ENCODE data around the gene WNT11. TPM values are rescaled to one million over a fixed set of nuclear protein-coding genes. Genes with fewer than 3 reads are reported as not detected.

Gene WNT11
- total RNA-seq, 1 donor from 2014 or later = 5.7 TPM

GRCh38 chr11:76184551-76184993, 21.7 kb downstream of the WNT11 start:
- no peak for DNase-seq (ENCODE audit: low spot score in 2 of 2)
- no peak for FAIRE-seq

- no peak for FAIRE-seq
- DNase-seq (ENCODE audit: low spot score in 2 of 2) = no peak
Measured at GRCh38 chr11:76181371-76181770, 24.9 kb downstream of the WNT11 start.

GRCh38 chr11:76179147-76179546, 27.2 kb downstream of the WNT11 start:
- FAIRE-seq (no peak), DNase-seq (ENCODE audit: low spot score in 2 of 2) (no peak)

DNA sequence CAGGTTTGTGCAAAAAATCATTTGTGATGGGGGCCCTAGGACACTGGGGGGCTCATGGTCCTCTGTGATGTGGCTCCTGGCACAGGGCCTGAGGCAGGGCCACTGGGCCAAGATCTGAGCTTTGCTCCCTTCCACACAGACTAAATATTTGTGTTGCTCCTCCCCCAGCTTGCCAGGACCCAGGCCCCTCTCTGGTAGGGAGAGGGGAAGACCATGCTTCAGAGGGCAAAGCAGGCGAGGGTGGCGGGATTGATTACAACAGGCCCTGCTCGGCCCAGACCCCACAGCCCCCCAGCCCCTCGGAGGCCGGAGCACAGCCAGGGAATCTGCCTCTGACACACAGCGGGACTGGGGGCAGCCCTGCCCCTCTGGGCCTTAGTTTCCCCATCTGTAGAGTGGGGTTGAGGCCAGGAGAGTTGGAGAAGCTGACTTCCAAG, 29.0 kb downstream of the WNT11 start:
- DNase-seq (ENCODE audit: low spot score in 2 of 2) (no peak), FAIRE-seq (no peak)

- no peak for DNase-seq (ENCODE audit: low spot score in 2 of 2)
- no peak for FAIRE-seq
Measured at GRCh38 chr11:76176463-76176862, 29.8 kb downstream of the WNT11 start.

GRCh38 chr11:76175783-76176182, 30.5 kb downstream of the WNT11 start:
- DNase-seq (ENCODE audit: low spot score in 2 of 2) (no peak), FAIRE-seq (no peak)

DNA sequence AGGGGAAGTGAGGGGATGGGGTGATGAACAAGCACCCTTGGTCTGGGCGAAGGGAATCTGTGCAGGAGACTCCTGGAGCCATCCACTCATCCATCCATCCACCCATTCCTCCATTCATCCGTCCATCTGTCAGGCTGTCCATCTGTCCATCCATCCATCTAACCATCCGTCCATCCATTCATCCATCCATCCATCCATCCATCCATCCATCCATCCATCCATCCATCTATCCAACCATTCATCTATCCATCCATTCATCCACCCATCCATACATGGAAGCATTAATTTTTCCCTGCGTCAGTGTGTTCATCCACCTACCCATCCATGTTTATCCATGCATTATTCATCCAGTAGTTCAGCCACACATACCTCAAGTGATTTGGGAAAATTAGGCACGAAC, 32.0 kb downstream of the WNT11 start:
- FAIRE-seq (no peak), DNase-seq (ENCODE audit: low spot score in 2 of 2) (no peak)

DNA sequence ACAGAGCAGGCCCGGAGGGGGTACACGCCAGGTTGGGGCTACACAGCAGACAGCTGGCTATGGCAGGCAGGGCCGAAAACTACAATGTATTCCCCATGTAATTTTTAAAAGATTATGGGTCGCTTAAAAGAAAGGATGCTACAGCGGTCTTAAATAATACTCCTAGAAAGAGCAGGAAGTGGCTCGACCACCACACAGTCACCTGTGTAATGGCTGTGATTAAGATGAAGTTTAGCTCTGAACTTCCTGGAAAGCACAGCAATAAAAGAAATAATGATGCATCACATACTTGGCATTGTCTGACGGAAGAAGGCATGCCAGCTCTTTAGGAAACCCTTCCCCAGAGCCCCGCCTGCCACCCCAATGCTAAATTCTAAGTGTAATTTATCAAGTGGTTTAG, 32.6 kb downstream of the WNT11 start:
- DNase-seq (ENCODE audit: low spot score in 2 of 2) (no peak), FAIRE-seq (no peak)

DNA sequence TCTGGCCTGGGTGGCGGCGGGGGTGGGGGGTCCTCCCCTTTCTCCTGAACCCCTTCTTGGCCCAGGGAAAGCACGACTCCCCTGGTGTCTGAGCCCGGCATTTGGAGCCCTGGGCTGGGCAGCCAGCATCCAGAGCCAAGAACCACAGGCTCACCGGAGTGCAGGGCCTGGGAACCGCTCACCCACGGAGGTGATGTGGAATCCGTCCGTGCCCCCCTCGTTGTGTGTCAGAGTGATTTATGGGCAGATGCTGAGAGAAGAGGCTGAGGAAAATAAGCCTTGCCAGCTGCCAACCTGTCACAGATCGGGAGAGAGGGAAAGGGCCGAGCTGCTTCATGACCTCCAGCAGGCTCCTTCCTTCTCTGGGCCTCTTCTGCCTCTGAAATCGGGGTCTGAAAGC, 33.7 kb downstream of the WNT11 start:
- DNase-seq (ENCODE audit: low spot score in 2 of 2) (no peak), FAIRE-seq (no peak)

DNA sequence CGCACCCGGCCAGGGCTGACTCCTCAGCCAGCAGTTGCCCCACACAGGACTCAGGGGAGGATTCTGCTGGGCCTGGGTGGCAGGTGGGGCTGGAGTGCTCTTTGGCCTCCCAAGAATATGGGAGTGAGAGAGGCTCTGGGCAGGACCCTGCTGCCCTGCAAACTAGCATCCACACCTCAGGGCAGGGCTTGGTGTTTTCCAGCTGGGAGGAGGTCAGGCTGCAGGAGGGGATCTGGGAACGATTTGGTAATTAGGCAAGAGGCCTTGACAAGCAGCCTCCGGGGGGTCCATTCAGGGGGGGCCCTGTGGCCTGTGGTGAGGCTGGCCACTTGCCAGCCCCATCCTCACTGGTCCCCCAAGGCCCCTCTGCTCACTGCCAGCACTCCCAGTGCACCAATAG, 35.8 kb downstream of the WNT11 start:
- FAIRE-seq = no peak
- no peak for DNase-seq (ENCODE audit: low spot score in 2 of 2)

DNA sequence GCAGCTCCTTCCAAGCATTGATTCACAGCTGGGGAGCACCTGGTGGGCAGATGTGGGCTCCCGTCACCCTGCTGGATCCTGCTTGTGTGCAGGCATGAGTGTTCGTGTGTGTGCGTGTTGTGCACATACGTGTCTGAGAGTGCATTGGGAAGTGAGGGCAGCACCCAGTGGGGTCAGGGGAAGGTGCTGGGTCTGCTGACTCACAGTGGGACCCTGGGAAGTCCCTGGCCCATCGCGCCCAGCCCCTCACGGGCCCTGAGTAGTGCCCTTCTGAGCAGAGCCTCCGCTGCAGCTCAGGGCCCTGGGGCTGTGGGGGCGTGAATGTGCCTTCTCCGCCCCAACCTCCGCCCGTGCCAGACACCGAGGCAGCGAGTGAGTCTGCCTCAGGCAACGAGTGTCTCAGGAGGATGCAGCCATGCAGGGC, 36.8 kb downstream of the WNT11 start:
- FAIRE-seq (no peak), DNase-seq (ENCODE audit: low spot score in 2 of 2) (no peak)

DNA sequence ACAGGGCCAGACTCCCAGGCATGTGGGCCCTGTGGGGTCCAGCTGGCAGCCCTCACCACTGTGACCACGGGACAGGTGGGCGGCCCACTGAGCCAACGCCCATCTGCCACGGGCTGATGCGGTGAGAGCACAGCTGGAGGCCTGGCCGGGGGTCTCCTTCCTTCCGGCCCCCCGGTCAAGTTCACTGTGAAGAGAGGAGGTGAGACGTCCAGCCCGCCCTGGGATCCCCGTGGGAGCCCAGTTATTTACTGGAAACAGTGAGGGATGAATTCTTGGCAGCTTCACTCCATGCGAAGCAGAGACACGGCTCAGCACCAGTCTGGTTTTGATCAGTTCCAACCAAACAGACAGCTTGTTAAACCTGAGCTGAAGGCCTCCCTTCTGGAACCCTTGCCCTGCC, 38.7 kb downstream of the WNT11 start:
- no peak for DNase-seq (ENCODE audit: low spot score in 2 of 2)
- FAIRE-seq = no peak

GRCh38 chr11:76166314-76166713, 40.0 kb downstream of the WNT11 start:
- no peak for DNase-seq (ENCODE audit: low spot score in 2 of 2)
- no peak for FAIRE-seq

DNA sequence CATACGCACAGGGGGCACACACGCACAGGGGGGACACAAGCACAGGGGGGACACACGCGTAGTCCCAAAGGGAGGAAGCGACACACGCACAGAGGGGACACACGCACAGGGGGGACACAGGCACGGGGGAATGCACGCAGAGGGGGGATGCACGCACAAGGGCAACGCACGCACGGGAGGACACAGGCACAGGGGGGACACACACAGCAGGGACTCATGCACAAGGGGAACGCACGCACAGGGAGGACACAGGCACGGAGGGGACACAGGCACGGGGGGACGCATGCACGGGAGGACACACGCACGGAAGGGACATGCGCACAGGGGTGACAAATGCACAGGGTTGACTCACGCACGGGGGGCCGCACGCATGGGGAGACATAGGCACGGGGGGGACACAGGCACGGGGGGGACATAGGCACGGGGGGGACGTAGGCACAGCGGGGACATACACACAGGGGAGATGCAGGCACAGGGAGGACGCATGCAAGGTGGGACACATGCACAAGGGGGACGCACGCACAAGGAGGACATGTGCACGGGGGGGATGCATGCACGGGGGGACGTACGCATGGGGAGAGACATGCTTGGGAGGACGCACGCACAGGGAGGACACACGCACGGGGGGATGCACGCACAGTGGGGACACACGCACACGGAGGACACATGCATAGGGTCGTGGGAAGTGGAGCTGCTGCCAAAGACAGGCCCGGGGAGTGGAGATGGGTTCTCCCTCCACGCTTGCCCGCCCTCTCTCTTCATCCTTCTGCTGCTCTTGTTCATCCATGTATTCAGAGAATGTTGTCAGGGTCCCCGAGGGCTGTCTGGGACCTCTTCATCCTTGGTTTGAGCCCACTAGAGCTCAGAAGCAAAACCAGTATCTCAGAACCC, 41.2 kb downstream of the WNT11 start:
- DNase-seq (ENCODE audit: low spot score in 2 of 2) (no peak), FAIRE-seq (no peak)

- no peak for FAIRE-seq
- no peak for DNase-seq (ENCODE audit: low spot score in 2 of 2)
Measured at GRCh38 chr11:76164081-76164480, 42.2 kb downstream of the WNT11 start.

DNA sequence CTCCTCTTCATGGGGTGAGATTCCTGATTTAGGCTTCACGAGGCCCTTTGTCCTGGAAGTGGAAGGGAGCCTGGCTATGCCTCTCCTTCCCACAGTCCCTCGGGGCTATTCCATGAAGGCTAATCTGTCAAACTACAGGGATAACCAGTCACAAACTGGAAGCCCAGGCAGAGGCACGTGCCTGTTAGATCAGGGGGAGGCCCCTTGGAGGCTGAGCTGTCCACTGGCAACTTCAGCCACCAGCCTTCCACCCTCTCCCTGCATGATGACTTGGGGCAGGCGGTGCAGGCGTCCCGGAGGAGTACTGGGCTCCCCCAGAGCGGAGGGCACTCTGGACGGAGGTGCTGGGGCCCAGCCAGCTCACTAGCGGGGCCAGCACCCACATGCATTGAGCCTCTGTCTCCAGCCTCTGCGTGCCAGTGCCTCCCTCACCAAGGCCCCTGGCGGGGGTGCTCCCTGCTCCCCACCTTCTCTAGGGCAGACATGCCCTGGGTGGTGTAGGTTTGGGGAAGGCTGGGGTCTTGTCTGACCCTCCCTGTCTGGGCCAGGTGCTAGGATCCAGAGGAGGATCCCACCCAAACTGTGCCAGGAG, 42.9 kb downstream of the WNT11 start:
- no peak for DNase-seq (ENCODE audit: low spot score in 2 of 2)
- no peak for FAIRE-seq

DNA sequence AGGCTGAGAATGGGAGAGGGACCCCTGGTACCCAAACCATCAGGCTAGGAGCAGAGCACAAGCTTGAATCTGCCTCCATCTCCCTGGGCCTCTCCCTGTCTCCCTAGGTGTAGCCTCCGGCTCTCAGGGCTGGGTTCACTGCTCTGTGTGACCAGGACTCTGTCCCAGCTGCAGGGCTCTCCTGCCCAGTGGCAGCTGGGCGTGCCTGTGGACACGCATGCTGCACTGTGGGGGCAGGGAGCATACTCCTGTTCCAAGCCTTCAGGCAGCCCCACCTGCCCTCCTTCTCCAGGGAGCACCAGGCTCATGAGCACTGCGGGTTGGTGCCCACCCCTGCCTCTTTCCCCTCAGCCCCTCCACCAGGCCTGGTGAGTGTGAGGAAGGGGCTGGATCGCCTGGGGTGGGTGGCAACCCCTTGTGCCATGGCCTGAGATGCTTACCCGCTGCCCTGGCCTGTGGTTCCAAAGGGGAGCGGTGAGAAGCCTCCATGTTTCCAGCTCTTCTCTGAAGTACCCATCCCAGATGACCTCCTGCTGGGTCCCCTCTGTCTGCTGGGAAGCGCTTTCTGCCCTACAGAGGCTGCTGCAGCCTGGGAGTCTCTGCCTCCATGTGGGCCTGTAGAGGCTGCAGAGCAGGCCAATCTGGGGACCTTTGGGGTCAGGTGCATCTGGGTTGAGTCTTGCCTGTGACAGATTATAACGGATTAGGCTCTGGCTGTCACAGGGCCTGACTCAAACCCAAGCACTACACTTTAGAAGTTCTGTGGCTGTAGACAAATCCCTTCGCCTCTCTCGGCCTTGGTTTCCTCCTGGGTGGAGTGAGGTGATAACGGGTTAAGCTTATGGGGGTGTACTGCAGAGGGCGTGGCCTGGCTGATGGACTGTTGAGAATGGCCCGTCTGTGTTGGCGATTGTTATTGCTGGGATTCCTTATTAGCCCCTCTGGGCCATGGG, 43.7 kb downstream of the WNT11 start:
- FAIRE-seq = no peak
- DNase-seq (ENCODE audit: low spot score in 2 of 2) = no peak

DNA sequence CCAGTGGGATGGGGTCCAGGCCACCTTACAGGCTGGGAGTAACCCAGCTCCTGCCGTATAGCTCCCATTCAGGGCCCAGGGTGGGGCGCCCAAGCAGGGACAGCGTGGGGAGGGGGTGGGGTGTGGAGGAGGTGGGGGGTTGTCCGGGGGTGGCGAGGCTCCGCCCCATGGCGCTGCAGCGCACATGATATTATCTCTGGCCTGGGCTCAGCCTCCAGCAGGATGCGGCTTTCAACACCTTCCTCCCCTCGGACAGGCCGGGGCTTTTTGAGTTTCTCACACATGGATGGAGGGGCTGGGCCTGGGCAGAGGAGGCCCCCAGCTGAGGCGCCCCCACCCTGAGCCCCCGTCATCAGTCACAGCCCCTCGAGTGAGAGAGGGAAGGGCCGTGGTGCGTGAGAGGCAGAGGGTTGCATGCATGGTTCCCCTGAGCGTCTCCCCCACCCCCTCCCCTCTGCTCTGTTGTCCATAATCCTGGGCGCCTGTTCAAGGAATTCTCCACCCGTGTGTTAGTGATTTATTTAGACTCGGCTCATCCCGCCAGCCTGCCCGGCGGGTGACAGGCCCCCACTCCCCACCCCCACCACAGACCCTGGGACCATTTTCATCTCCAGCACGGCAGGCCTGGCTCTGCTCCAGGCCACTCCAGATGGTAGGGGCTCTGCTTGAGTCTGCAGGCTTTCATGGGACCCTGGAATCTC, 44.9 kb downstream of the WNT11 start:
- FAIRE-seq (no peak), DNase-seq (ENCODE audit: low spot score in 2 of 2) (no peak)

- FAIRE-seq (no peak), DNase-seq (ENCODE audit: low spot score in 2 of 2) (no peak)
Measured at GRCh38 chr11:76160856-76161255, 45.4 kb downstream of the WNT11 start.

GRCh38 chr11:76159983-76160661, 46.2 kb downstream of the WNT11 start:
- FAIRE-seq (no peak), DNase-seq (ENCODE audit: low spot score in 2 of 2) (no peak)

Data from frontal cortex (tissue), 4 donors.